H1 (cell line): Measurements from ENCODE around the gene RNF183. TPM values are rescaled to one million over a fixed set of nuclear protein-coding genes. Genes with fewer than 3 reads are reported as not detected.

Experiments
- CTCF ChIA-PET: fragments of 300-600 bp; sonication (Branson Sonifier 250); formaldehyde crosslinking; loops from one replicate; lab custom pipeline; 2021; ENCODE audit not compliant: partially characterized antibody; lab: Charles Lee
- POLR2A ChIA-PET: fragments of 300-600 bp; sonication (Branson Sonifier 250); formaldehyde crosslinking; loops from one replicate; lab custom pipeline; 2021; ENCODE audit warnings: inconsistent platforms; ENCODE audit not compliant: partially characterized antibody; lab: Charles Lee
- DNase-seq, 2 experiments: peaks; one replicate each; pipeline versions ENCODE4 v3.0.0 to v3.0.0-alpha.2; 2010 to 2022; ENCODE audit warnings: low spot score in 2 of 2, low read depth in 1 of 2, mixed read lengths in 1 of 2
- FAIRE-seq: peaks from 2 replicates; lab custom pipeline; 2011; peaks lifted over from hg19 to GRCh38; lab: Jason Lieb, UNC
- H2AFZ ChIP-seq: 2 replicates; pipeline ENCODE4 v1.8.1; 2012; ENCODE audit warnings: low read length, inconsistent platforms
- H2AK5ac ChIP-seq: 2 replicates; pipeline ENCODE4 v1.6.1; 2013; ENCODE audit warnings: low read depth, low read length
- H2BK120ac ChIP-seq: replicated peaks from 2 replicates; pipeline ENCODE3; 2013; ENCODE audit warnings: low read depth, low read length, inconsistent platforms
- H2BK12ac ChIP-seq: 2 replicates; pipeline ENCODE4 v1.6.1; 2013; ENCODE audit warnings: low read depth, low read length
- H2BK15ac ChIP-seq: 2 replicates; pipeline ENCODE4 v1.6.1; 2013; ENCODE audit warnings: low read length
- H2BK20ac ChIP-seq: 2 replicates; pipeline ENCODE4 v1.6.1; 2013; ENCODE audit warnings: low read length
- H2BK5ac ChIP-seq: 2 replicates; pipeline ENCODE4 v1.6.1; 2013; ENCODE audit warnings: low read depth, low read length
- H3K14ac ChIP-seq: 2 replicates; pipeline ENCODE4 v1.6.1; 2013; ENCODE audit warnings: inconsistent platforms; ENCODE audit not compliant: insufficient read length
- H3K18ac ChIP-seq: 2 replicates; pipeline ENCODE4 v1.6.1; 2013; ENCODE audit warnings: low read length; ENCODE audit errors: extremely low read depth
- H3K23ac ChIP-seq: 2 replicates; pipeline ENCODE4 v1.6.1; 2013; ENCODE audit warnings: inconsistent platforms; ENCODE audit not compliant: insufficient read length
- H3K23me2 ChIP-seq: 2 replicates; pipeline ENCODE4 v1.6.1; 2013; ENCODE audit warnings: low read depth, low read length
- H3K27ac ChIP-seq: 2 replicates; pipeline ENCODE4 v1.6.1; 2011; ENCODE audit warnings: low read depth, low read length, inconsistent platforms
- H3K27me3 ChIP-seq, 4 experiments: replicated peaks in 1 of 4; 1 replicate in 1 of 4; 2 replicates in 3 of 4; pipeline versions ENCODE4 v1.6.1 to v1.8.1; 2011 to 2013; ENCODE audit warnings: low read length in 3 of 4, mild to moderate bottlenecking in 3 of 4, inconsistent platforms in 2 of 4, mixed read lengths in 2 of 4, moderate library complexity in 1 of 4; ENCODE audit not compliant: control insufficient read depth in 3 of 4, insufficient read depth in 3 of 4; ENCODE audit errors: extremely low read depth in 1 of 4
- H3K36me3 ChIP-seq, 4 experiments: 2 replicates each; pipeline versions ENCODE4 v1.6.1 to v1.8.1; 2011 to 2013; ENCODE audit warnings: mild to moderate bottlenecking in 4 of 4, low read length in 3 of 4, moderate library complexity in 2 of 4, control low read depth in 1 of 4, inconsistent platforms in 1 of 4; ENCODE audit not compliant: insufficient read depth in 4 of 4, control insufficient read depth in 2 of 4
- H3K4ac ChIP-seq: replicated peaks from 2 replicates; pipeline ENCODE3; 2013; ENCODE audit warnings: low read length, low read depth, mixed read lengths, inconsistent platforms; ENCODE audit not compliant: insufficient read length
- H3K4me1 ChIP-seq, 4 experiments: replicated peaks in 1 of 4; 1 replicate in 1 of 4; 2 replicates in 3 of 4; pipeline versions ENCODE4 v1.6.1 to v1.8.1; 2011 to 2013; ENCODE audit warnings: low read length in 3 of 4, inconsistent platforms in 2 of 4, mixed read lengths in 1 of 4; ENCODE audit not compliant: insufficient read depth in 4 of 4, control insufficient read depth in 3 of 4
- H3K4me2 ChIP-seq, 2 experiments: 2 replicates each; pipeline versions ENCODE4 v1.6.1 to v1.8.1; 2011 to 2013; ENCODE audit warnings: low read depth in 2 of 2, low read length in 2 of 2, control low read depth in 1 of 2, inconsistent platforms in 1 of 2, mild to moderate bottlenecking in 1 of 2; ENCODE audit not compliant: insufficient read depth in 1 of 2
- H3K4me3 ChIP-seq, 4 experiments: fragments of 200-600, 300-600 bp in 1 of 4; sonication (generic), shearing (Covaris generic), sonication (Bioruptor Twin) in 1 of 4; 2 replicates each; pipeline versions ENCODE4 v1.5.1 to v1.8.1; 2011 to 2016; ENCODE audit warnings: low read length in 4 of 4, low read depth in 3 of 4, control low read depth in 2 of 4, inconsistent platforms in 2 of 4, mild to moderate bottlenecking in 2 of 4, mixed read lengths in 1 of 4, moderate library complexity in 1 of 4; ENCODE audit not compliant: insufficient read depth in 2 of 4; ENCODE audit errors: extremely low read depth in 1 of 4
- H3K56ac ChIP-seq: replicated peaks from 2 replicates; pipeline ENCODE3; 2013; ENCODE audit warnings: low read depth, mild to moderate bottlenecking, mixed read lengths, low read length, inconsistent platforms; ENCODE audit not compliant: insufficient read length
- H3K79me1 ChIP-seq: 2 replicates; pipeline ENCODE4 v1.6.1; 2013; ENCODE audit warnings: low read depth, low read length, control low read depth
- H3K79me2 ChIP-seq, 2 experiments: 2 replicates each; pipeline versions ENCODE4 v1.6.1 to v1.8.1; 2012 to 2013; ENCODE audit warnings: low read length in 2 of 2, mild to moderate bottlenecking in 2 of 2, inconsistent platforms in 1 of 2; ENCODE audit not compliant: insufficient read depth in 2 of 2, control insufficient read depth in 1 of 2
- H3K9ac ChIP-seq, 4 experiments: replicated peaks in 1 of 4; 1 replicate in 1 of 4; 2 replicates in 3 of 4; pipeline versions ENCODE4 v1.6.1 to v1.8.1; 2011 to 2013; ENCODE audit warnings: low read depth in 3 of 4, low read length in 3 of 4, control low read depth in 2 of 4, mild to moderate bottlenecking in 2 of 4, moderate library complexity in 2 of 4, inconsistent platforms in 1 of 4; ENCODE audit errors: extremely low read depth in 1 of 4
- H3K9me3 ChIP-seq, 2 experiments: 2 replicates each; pipeline versions ENCODE4 v1.6.1 to v1.8.1; 2012 to 2013; ENCODE audit warnings: mild to moderate bottlenecking in 2 of 2, moderate library complexity in 2 of 2, control low read depth in 1 of 2, inconsistent platforms in 1 of 2, low read depth in 1 of 2, low read length in 1 of 2, mixed read lengths in 1 of 2; ENCODE audit not compliant: insufficient read depth in 2 of 2
- H4K20me1 ChIP-seq, 2 experiments: replicated peaks in 1 of 2; 2 replicates each; pipeline versions ENCODE3 to v1.8.1; 2011 to 2013; ENCODE audit warnings: inconsistent platforms in 2 of 2, low read length in 2 of 2, mild to moderate bottlenecking in 1 of 2; ENCODE audit not compliant: insufficient read depth in 2 of 2, control insufficient read depth in 1 of 2
- H4K5ac ChIP-seq: 2 replicates; pipeline ENCODE4 v1.6.1; 2013; ENCODE audit warnings: low read length, low read depth, mixed read lengths, inconsistent platforms; ENCODE audit not compliant: insufficient read length
- H4K8ac ChIP-seq: 2 replicates; pipeline ENCODE4 v1.8.0; 2013; ENCODE audit warnings: mild to moderate bottlenecking, moderate library complexity, low read length, inconsistent platforms; ENCODE audit not compliant: insufficient read depth; ENCODE audit errors: extremely low read depth
- H4K91ac ChIP-seq: replicated peaks from 2 replicates; pipeline ENCODE3; 2013; ENCODE audit warnings: low read length, mixed read lengths, inconsistent platforms; ENCODE audit not compliant: insufficient read length
- CBX5 ChIP-seq: fragments of 300-800, 300-1000 bp; sonication (generic); IDR thresholded peaks from 2 replicates; pipeline ENCODE4 v1.7.1; 2016; ENCODE audit warnings: antibody characterized with exemption, low read length, low read depth
- CHD1 ChIP-seq: IDR thresholded peaks from 2 replicates; pipeline ENCODE4 v1.6.1; 2012; ENCODE audit warnings: low read depth, low read length, improper control_type of control experiment
- CHD2 ChIP-seq: IDR thresholded peaks from 2 replicates; pipeline ENCODE4 v1.6.1; 2012; ENCODE audit warnings: low read length, improper control_type of control experiment
- CREB1 ChIP-seq: IDR thresholded peaks from 2 replicates; pipeline ENCODE4 v1.6.1; 2012; ENCODE audit warnings: inconsistent platforms
- HDAC2 ChIP-seq, 2 experiments: fragments of 300-600 bp in 1 of 2; sonication (generic) in 1 of 2; IDR thresholded peaks; 2 replicates each; pipeline ENCODE4 v1.6.1; 2011 to 2012; ENCODE audit warnings: low read depth in 2 of 2, low read length in 2 of 2, mild to moderate bottlenecking in 2 of 2, moderate library complexity in 2 of 2, borderline replicate concordance in 1 of 2, inconsistent platforms in 1 of 2
- KDM1A ChIP-seq: fragments of 200-600, 300-600 bp; sonication (generic); IDR thresholded peaks from 2 replicates; pipeline ENCODE4 v1.7.1; 2016; ENCODE audit warnings: mild to moderate bottlenecking, low read length, borderline replicate concordance
- NANOG ChIP-seq: IDR thresholded peaks from 2 replicates; pipeline ENCODE4 v1.6.1; 2011; ENCODE audit warnings: low read length, low read depth, mild to moderate bottlenecking, inconsistent platforms; ENCODE audit not compliant: insufficient read depth, poor library complexity, severe bottlenecking
- RNF2 ChIP-seq: fragments of 200-900, 300-1000 bp; sonication (generic); IDR thresholded peaks from 2 replicates; pipeline ENCODE4 v1.7.1; 2016; ENCODE audit warnings: borderline replicate concordance, low read depth, mild to moderate bottlenecking, antibody characterized with exemption, low read length; ENCODE audit not compliant: poor library complexity, severe bottlenecking; ENCODE audit errors: missing control alignments
- SIX5 ChIP-seq: IDR thresholded peaks from 2 replicates; pipeline ENCODE4 v1.6.1; 2011; ENCODE audit warnings: mild to moderate bottlenecking, low read depth, low read length
- SP1 ChIP-seq: IDR thresholded peaks from 2 replicates; pipeline ENCODE4 v1.6.1; 2011; ENCODE audit warnings: low read depth, low read length
- SP2 ChIP-seq: IDR thresholded peaks from 2 replicates; pipeline ENCODE4 v1.6.1; 2012; ENCODE audit warnings: mild to moderate bottlenecking, low read length, inconsistent platforms
- TCF12 ChIP-seq: IDR thresholded peaks from 2 replicates; pipeline ENCODE4 v1.6.1; 2011; ENCODE audit warnings: low read depth, mild to moderate bottlenecking, low read length
- YY1 ChIP-seq: IDR thresholded peaks from 2 replicates; pipeline ENCODE4 v1.6.1; 2011; ENCODE audit warnings: low read depth, mild to moderate bottlenecking, low read length
- WGBS, 2 experiments: shearing (Covaris generic) in 1 of 2; methylation state at CpG; one replicate each; pipeline versions ENCODE4 v1.1.6 to v1.1.7; 2013 to 2015; ENCODE audit warnings: low lambda C conversion rate in 2 of 2, mixed read lengths in 2 of 2, inconsistent platforms in 1 of 2, low coverage in 1 of 2, missing lambda C conversion rate in 1 of 2; ENCODE audit not compliant: insufficient replicate concordance in 2 of 2, insufficient coverage in 1 of 2, insufficient read length in 1 of 2; ENCODE audit errors: extremely low coverage in 1 of 2, missing lambda C conversion rate in 1 of 2; 5-methylcytosine and 5-hydroxymethylcytosine counted together
- polyA plus RNA-seq, 7 experiments: library from polyadenylated mRNA; depleted of rRNA in 3 of 7; stranded (reverse) in 5 of 7; unstranded in 2 of 7; fragments of >200 nt in 5 of 7; fragments of 200-250 nt in 2 of 7; gene quantifications; 1 replicate in 5 of 7; 2 replicates in 1 of 7; 4 replicates in 1 of 7; pipeline versions ENCODE4 v1.2.1 to v1.2.3, GENCODE V29; 2011 to 2013; ENCODE audit warnings: missing spikeins in 2 of 7, mixed read lengths in 2 of 7
- total RNA-seq: library from RNA; stranded (reverse); fragmentation: NEBNext Ultra II Directional; extraction: Animal tissue kit (Norgen Biotek cat#: 25700); gene quantifications from 2 replicates; pipeline ENCODE4 v1.2.1, GENCODE V29; 2021

RNF183 gene
- total and polyA plus RNA-seq, 2 of the 8 experiments (the other 6 are each of a cell fraction or from before 2014, with no cell fraction given), result 0.15 TPM; not detected in 1

GRCh38 chr9:113296796-113297558 lies 6.2 kb downstream of the RNF183 start:
- H4K8ac ChIP-seq, result no peak overlapping the region
- H2BK5ac ChIP-seq, result no peak overlapping the region
- no peaks in the 10 kb centered on the region for H3K23me2 ChIP-seq
- no peaks in the 10 kb centered on the region for H3K79me2 ChIP-seq
- no peak for DNase-seq
- FAIRE-seq, result no peak
- CTCF ChIA-PET, result interaction anchor here (0.7 to 1.8 kb wide), 6 partner anchors 12 to 326 kb away, joined by 3 to 6 read pairs (median 4); partner anchors contain the start of gene CDC26
- no peaks in the 10 kb centered on the region for H3K9me3 ChIP-seq
- no peak overlapping the region for H2BK120ac ChIP-seq
- H3K27ac ChIP-seq, result no peak overlapping the region
- H3K4me2 ChIP-seq, result no peak overlapping the region
- H3K23ac ChIP-seq, result no peak overlapping the region
- no peak overlapping the region for H3K14ac ChIP-seq
- no peak overlapping the region for H3K9ac ChIP-seq
- no peak overlapping the region for H2BK20ac ChIP-seq
- H3K4me3 ChIP-seq, result no peak overlapping the region
- H2AFZ ChIP-seq, result no peak overlapping the region
- H2BK15ac ChIP-seq, result no peak overlapping the region
- H4K20me1 ChIP-seq, result peaks cover 0 to 3% of the 10 kb centered on the region in 2 experiments
- H3K36me3 ChIP-seq, result peaks cover 0 to 16% (median 12%) of the 10 kb centered on the region in 4 experiments; a peak in 5 of 8 replicates
- 83% methylated on average over 9 of the region's 9 CpGs; no CpG with 5 or more reads in 1 of the 2 experiments for WGBS, 2 experiments
- H2BK12ac ChIP-seq, result no peak overlapping the region
- no peak overlapping the region for H2AK5ac ChIP-seq
- H3K56ac ChIP-seq, result no peak overlapping the region
- peaks cover 0 to 2% (median 0%) of the 10 kb centered on the region in 4 experiments; a peak in 1 of 7 replicates for H3K27me3 ChIP-seq
- H3K4ac ChIP-seq, result no peak overlapping the region
- H3K4me1 ChIP-seq, result 0 out of 7 replicates have a peak, but pooled peaks cover 0 to 2% (median 0%) of the 10 kb centered on the region in 4 experiments
- no peak overlapping the region for H3K18ac ChIP-seq
- no peak overlapping the region for H4K5ac ChIP-seq
- H4K91ac ChIP-seq, result no peak overlapping the region
- H3K79me1 ChIP-seq, result no peaks in the 10 kb centered on the region
- POLR2A ChIA-PET, result interaction anchor here (0.5 kb wide), 1 partner anchor 9 kb away, joined by 4 read pairs; no protein-coding TSS in a partner anchor
- no peak for TF ChIP-seq TCF12
- TF ChIP-seq YY1, result no peak
- no peak for TF ChIP-seq CHD2
- TF ChIP-seq NANOG, result no peak
- TF ChIP-seq CHD1, result no peak
- no peak for TF ChIP-seq SP2
- no peak for TF ChIP-seq SIX5
- TF ChIP-seq RNF2, result no peak
- no peak for TF ChIP-seq SP1
- no peak for TF ChIP-seq CBX5
- TF ChIP-seq HDAC2 (IDR thresholded peaks at IDR 0.05; ENCODE audit: borderline replicate concordance in 1 of 2, low read depth in 2 of 2, low read length in 2 of 2), result no peak
- no peak for TF ChIP-seq CREB1
- no peak for TF ChIP-seq KDM1A
